BJ (cell line): ENCODE measurements around the gene ZNF821. TPM values are rescaled to one million over a fixed set of nuclear protein-coding genes. Genes with fewer than 3 reads are reported as not detected.

Experiments used
- CTCF ChIA-PET: fragments of 350-600 bp; formaldehyde crosslinking; extraction: SDS; loops from one replicate; lab custom pipeline; 2021; ENCODE audit warnings: antibody characterized with exemption, inconsistent platforms; lab: Yijun Ruan, JAX
- POLR2A ChIA-PET: fragments of 300-600 bp; sonication (Branson Sonifier 250); formaldehyde crosslinking; extraction: SDS; loops from one replicate; lab custom pipeline; 2021; ENCODE audit warnings: antibody characterized with exemption; lab: Charles Lee
- DNase-seq: peaks from one replicate; pipeline ENCODE4 v3.0.0-alpha.2; 2011; ENCODE audit warnings: low read depth
- H3K27me3 ChIP-seq: 2 replicates; pipeline ENCODE4 v1.6.0; 2011; ENCODE audit warnings: low read length; ENCODE audit not compliant: control insufficient read depth, insufficient read depth
- H3K36me3 ChIP-seq: 2 replicates; pipeline ENCODE4 v1.5.1; 2011; ENCODE audit warnings: low read length; ENCODE audit not compliant: control insufficient read depth, insufficient read depth
- H3K4me3 ChIP-seq: 2 replicates; pipeline ENCODE4 v1.5.1; 2011; ENCODE audit warnings: low read depth, mild to moderate bottlenecking, control low read depth, low read length
- polyA plus RNA-seq: library from polyadenylated mRNA; depleted of rRNA; stranded (reverse); fragments of >200 nt; gene quantifications from 2 replicates; pipeline ENCODE4 v1.2.3, GENCODE V29; 2011
- TF ChIP-seq, protein P1 (sequence below): IDR thresholded peaks from 2 replicates; pipeline ENCODE4 v1.5.1; 2011; ENCODE audit warnings: low read depth, mild to moderate bottlenecking, control low read depth, inconsistent platforms, low read length, moderate library complexity; ENCODE audit not compliant: insufficient read depth

ZNF821 gene
- polyA plus RNA-seq, 1 experiment, result 5.0 TPM

DNA sequence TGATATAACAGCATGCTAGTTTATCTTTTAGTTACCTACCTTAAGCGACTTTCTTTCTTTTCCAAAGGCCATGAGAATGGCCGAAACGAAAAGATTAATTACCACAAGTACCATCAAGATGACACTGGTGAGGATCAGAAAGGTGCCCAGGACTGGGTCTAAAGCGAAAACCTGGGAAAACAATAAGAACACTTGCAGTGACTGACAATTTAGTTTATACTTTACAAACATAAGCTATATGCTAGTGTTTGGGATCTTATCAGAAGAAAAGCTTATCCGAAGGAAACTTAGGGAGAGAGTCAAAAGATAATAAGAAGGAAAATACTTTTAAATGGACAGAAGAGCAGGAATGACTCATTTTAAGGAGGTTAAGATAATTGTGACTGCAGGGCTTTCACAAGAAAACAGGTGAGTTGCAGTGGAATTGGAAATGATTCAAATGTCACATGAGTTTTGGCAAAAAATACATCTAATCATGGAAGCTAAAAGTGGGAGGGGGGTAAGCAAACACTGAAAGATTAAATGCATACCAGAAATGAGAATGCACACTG, 46.1 kb upstream of the ZNF821 start:
- TF ChIP-seq, protein P1, sequence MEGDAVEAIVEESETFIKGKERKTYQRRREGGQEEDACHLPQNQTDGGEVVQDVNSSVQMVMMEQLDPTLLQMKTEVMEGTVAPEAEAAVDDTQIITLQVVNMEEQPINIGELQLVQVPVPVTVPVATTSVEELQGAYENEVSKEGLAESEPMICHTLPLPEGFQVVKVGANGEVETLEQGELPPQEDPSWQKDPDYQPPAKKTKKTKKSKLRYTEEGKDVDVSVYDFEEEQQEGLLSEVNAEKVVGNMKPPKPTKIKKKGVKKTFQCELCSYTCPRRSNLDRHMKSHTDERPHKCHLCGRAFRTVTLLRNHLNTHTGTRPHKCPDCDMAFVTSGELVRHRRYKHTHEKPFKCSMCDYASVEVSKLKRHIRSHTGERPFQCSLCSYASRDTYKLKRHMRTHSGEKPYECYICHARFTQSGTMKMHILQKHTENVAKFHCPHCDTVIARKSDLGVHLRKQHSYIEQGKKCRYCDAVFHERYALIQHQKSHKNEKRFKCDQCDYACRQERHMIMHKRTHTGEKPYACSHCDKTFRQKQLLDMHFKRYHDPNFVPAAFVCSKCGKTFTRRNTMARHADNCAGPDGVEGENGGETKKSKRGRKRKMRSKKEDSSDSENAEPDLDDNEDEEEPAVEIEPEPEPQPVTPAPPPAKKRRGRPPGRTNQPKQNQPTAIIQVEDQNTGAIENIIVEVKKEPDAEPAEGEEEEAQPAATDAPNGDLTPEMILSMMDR, result no peak
- POLR2A ChIA-PET, result interaction anchor here (0.6 kb wide), 1 partner anchor 464 kb away, joined by 3 read pairs; no protein-coding TSS in a partner anchor
- Histone ChIP-seq H3K27me3 (no peaks in the 10 kb centered on the region), H3K36me3 (peaks cover 11% of the 10 kb centered on the region), H3K4me3 (no peak overlapping the region)
- CTCF ChIA-PET, result interaction anchor here (2.0 kb wide), 1 partner anchor 31 kb away, joined by 9 read pairs; no protein-coding TSS in a partner anchor
- no peak for DNase-seq

DNA sequence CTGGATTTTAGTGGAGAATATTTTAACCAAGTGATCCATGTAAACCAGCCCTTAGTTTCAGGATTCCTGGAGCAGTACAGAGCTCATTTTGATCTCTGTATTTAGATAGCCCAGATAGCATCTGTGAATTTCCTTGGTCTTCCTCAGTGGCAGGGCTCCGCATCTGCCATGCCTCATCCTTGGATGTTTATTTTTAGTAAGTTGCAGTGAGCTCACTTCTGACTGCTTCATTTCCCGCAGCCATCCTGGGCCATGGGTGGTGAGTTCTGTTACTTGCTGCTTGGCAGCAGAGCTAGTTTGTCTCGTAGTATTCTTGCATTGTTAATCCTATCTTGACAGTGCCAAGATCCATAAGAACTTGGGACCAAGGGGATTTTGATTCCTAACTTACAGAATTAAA, 45.1 kb upstream of the ZNF821 start:
- POLR2A ChIA-PET, result no interaction called here
- TF ChIP-seq, protein P1, result no peak
- Histone ChIP-seq H3K4me3 (no peak overlapping the region), H3K36me3 (peaks cover 13% of the 10 kb centered on the region), H3K27me3 (no peaks in the 10 kb centered on the region)
- CTCF ChIA-PET, result interaction anchor here (1.2 to 2.0 kb wide), 3 partner anchors 9 to 46 kb away, joined by 3 to 9 read pairs (median 8); partner anchors contain the start of gene ZNF821
- peak; percentile 37 for DNase-seq

DNA sequence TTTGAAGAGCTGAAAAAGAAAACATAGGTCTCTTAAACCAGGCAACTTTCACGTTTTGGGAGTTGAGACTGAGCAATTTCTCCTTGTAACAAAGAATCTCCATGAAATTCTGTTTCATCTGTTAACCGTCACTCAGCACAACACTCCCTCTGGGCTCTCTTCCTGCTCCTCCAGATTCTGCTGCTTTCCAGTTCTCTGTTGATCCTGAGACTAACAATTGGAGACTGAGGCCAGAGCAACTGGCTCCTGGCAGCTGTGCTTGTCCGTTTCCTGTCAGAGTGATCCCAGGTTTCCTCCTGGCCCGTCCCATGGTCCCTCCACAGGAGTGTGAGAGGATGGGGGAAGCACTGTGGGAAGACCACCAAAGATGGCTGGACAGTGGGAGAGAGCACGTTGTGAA, 43.8 kb upstream of the ZNF821 start:
- H3K36me3 ChIP-seq, result peaks cover 14% of the 10 kb centered on the region

DNA sequence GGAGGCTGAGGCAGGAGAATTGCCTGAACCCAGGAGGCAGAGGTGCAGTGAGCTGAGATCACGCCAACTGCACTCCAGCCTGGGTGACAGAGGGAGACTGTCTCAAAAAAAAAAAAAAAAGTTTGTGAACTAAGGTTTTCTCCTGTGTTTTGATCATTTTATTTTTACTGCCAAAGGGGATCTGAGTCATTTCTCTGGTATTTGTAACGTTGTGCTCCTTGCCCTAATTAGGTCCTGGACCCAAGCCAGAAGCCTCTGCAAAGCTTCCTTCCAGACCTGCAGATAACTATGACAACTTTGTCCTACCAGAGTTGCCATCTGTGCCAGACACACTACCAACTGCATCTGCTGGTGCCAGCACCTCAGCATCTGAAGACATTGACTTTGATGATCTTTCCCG, 43.4 kb upstream of the ZNF821 start:
- peaks cover 15% of the 10 kb centered on the region for H3K36me3 ChIP-seq
- H3K4me3 ChIP-seq, result no peak overlapping the region
- peak; percentile 80 for DNase-seq
- TF ChIP-seq, protein P1, result no peak
- no peaks in the 10 kb centered on the region for H3K27me3 ChIP-seq
- POLR2A ChIA-PET, result interaction anchor here (0.7 kb wide), 1 partner anchor 10 kb away, joined by 6 read pairs; no protein-coding TSS in a partner anchor
- CTCF ChIA-PET, result no interaction called here

More for the DNA sequence above, 43.8 kb upstream of the ZNF821 start:
- POLR2A ChIA-PET, result interaction anchor here (0.7 kb wide), 1 partner anchor 9 kb away, joined by 6 read pairs; no protein-coding TSS in a partner anchor
- Histone ChIP-seq H3K27me3 (no peaks in the 10 kb centered on the region), H3K4me3 (no peak overlapping the region)
- TF ChIP-seq, protein P1, result no peak
- no peak for DNase-seq
- CTCF ChIA-PET, result interaction anchor here (1.2 kb wide), 1 partner anchor 7 kb away, joined by 3 read pairs; no protein-coding TSS in a partner anchor

DNA sequence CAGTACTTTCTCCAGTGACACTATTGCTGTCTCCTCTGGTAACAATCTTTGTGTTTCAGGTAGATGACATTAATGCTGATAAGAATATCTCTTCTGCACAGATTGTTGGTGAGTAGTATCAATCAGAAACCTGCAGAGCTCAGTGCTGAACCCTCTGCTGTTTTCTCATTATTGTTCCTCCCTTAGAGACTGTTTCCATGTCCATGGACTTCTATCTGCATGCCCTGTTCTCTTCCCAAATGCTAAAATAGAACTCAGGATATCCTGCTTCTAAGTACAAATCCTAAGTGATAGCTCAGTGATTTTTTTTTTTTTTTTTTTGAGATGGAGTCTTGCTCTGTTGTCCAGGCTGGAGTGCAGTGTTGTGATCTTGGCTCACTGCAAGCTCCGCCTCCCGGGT, 40.7 kb upstream of the ZNF821 start:
- DNase-seq, result no peak
- H3K27me3 ChIP-seq, result no peaks in the 10 kb centered on the region
- TF ChIP-seq, protein P1, result no peak
- POLR2A ChIA-PET, result no interaction called here
- H3K4me3 ChIP-seq, result no peak overlapping the region
- CTCF ChIA-PET, result no interaction called here
- peaks cover 27% of the 10 kb centered on the region for H3K36me3 ChIP-seq
